H9 (cell line): Measurements from ENCODE around the gene NECAB2. TPM values are rescaled to one million over a fixed set of nuclear protein-coding genes. Genes with fewer than 3 reads are reported as not detected.

Experiments used
- DNase-seq: peaks from one replicate; pipeline ENCODE4 v3.0.0-alpha.2; 2017
- H2AFZ ChIP-seq: one replicate; pipeline ENCODE4 v1.6.1; 2013; ENCODE audit warnings: mild to moderate bottlenecking, low read length, control low read depth, moderate library complexity
- H2AK5ac ChIP-seq: 2 replicates; pipeline ENCODE4 v1.6.1; 2013; ENCODE audit warnings: low read length, control low read depth, mixed read lengths; ENCODE audit not compliant: insufficient read length
- H2BK120ac ChIP-seq: one replicate; pipeline ENCODE4 v1.6.1; 2013; ENCODE audit warnings: low read depth, mild to moderate bottlenecking, low read length, control low read depth, inconsistent platforms; ENCODE audit not compliant: poor library complexity, severe bottlenecking
- H2BK12ac ChIP-seq: 2 replicates; pipeline ENCODE4 v1.6.1; 2013; ENCODE audit warnings: low read length, control low read depth, mixed read lengths, low read depth; ENCODE audit not compliant: insufficient read length
- H2BK15ac ChIP-seq: 2 replicates; pipeline ENCODE4 v1.6.1; 2013; ENCODE audit warnings: low read depth, low read length, control low read depth
- H2BK20ac ChIP-seq: one replicate; pipeline ENCODE4 v1.6.1; 2013; ENCODE audit warnings: low read depth, mild to moderate bottlenecking, low read length, control low read depth, inconsistent platforms; ENCODE audit not compliant: poor library complexity, severe bottlenecking
- H2BK5ac ChIP-seq: 2 replicates; pipeline ENCODE4 v1.6.1; 2013; ENCODE audit warnings: low read length, control low read depth, mixed read lengths; ENCODE audit not compliant: insufficient read length
- H3K14ac ChIP-seq: 2 replicates; pipeline ENCODE4 v1.6.1; 2013; ENCODE audit warnings: low read length, control low read depth; ENCODE audit not compliant: insufficient read depth
- H3K18ac ChIP-seq: 2 replicates; pipeline ENCODE4 v1.6.1; 2013; ENCODE audit warnings: low read depth, mild to moderate bottlenecking, mixed read lengths, low read length, control low read depth; ENCODE audit not compliant: insufficient read length
- H3K23ac ChIP-seq: 2 replicates; pipeline ENCODE4 v1.6.1; 2013; ENCODE audit warnings: low read length, control low read depth, mixed read lengths, low read depth; ENCODE audit not compliant: insufficient read length
- H3K23me2 ChIP-seq: 2 replicates; pipeline ENCODE4 v1.6.1; 2013; ENCODE audit warnings: low read depth, mild to moderate bottlenecking, mixed read lengths, low read length, control low read depth; ENCODE audit not compliant: insufficient read length, poor library complexity, severe bottlenecking
- H3K27ac ChIP-seq: 2 replicates; pipeline ENCODE4 v1.5.1; 2013; ENCODE audit warnings: low read length, control low read depth, mixed read lengths, low read depth; ENCODE audit not compliant: insufficient read length
- H3K27me3 ChIP-seq: 2 replicates; pipeline ENCODE4 v1.6.1; 2013; ENCODE audit warnings: low read length, control low read depth, inconsistent platforms; ENCODE audit not compliant: insufficient read depth
- H3K4ac ChIP-seq: 2 replicates; pipeline ENCODE4 v1.6.1; 2013; ENCODE audit warnings: low read depth, mild to moderate bottlenecking, control low read depth, inconsistent platforms, low read length, moderate library complexity
- H3K4me1 ChIP-seq: 2 replicates; pipeline ENCODE4 v1.6.1; 2013; ENCODE audit warnings: low read length, control low read depth, inconsistent platforms; ENCODE audit not compliant: insufficient read depth
- H3K4me2 ChIP-seq: 2 replicates; pipeline ENCODE4 v1.6.1; 2013; ENCODE audit warnings: low read length, control low read depth, mixed read lengths; ENCODE audit not compliant: insufficient read length, insufficient read depth
- H3K56ac ChIP-seq: 2 replicates; pipeline ENCODE4 v1.6.1; 2013; ENCODE audit warnings: low read depth, mild to moderate bottlenecking, mixed read lengths, low read length, control low read depth; ENCODE audit not compliant: insufficient read length
- H3K79me1 ChIP-seq: 2 replicates; pipeline ENCODE4 v1.6.1; 2013; ENCODE audit warnings: low read depth, mild to moderate bottlenecking, moderate library complexity, low read length, control low read depth, inconsistent platforms; ENCODE audit not compliant: insufficient read depth, poor library complexity, severe bottlenecking
- H3K79me2 ChIP-seq: 2 replicates; pipeline ENCODE4 v1.6.1; 2013; ENCODE audit warnings: low read length, control low read depth, inconsistent platforms; ENCODE audit not compliant: insufficient read depth
- H3K9ac ChIP-seq: 2 replicates; pipeline ENCODE4 v1.6.1; 2013; ENCODE audit warnings: low read length, control low read depth, mixed read lengths; ENCODE audit not compliant: insufficient read length; ENCODE audit errors: extremely low read depth
- H3K9me3 ChIP-seq: one replicate; pipeline ENCODE4 v1.6.1; 2013; ENCODE audit warnings: low read depth, low read length, inconsistent platforms; ENCODE audit not compliant: control insufficient read depth
- H3T11ph ChIP-seq: one replicate; pipeline ENCODE4 v1.6.1; 2013; ENCODE audit warnings: mild to moderate bottlenecking, low read length, control low read depth, inconsistent platforms
- H4K20me1 ChIP-seq: one replicate; pipeline ENCODE4 v1.6.1; 2013; ENCODE audit not compliant: control insufficient read depth, insufficient read length, insufficient read depth
- H4K5ac ChIP-seq: 2 replicates; pipeline ENCODE4 v1.6.1; 2013; ENCODE audit warnings: low read depth, mild to moderate bottlenecking, mixed read lengths, low read length, control low read depth; ENCODE audit not compliant: insufficient read length
- H4K8ac ChIP-seq: replicated peaks from 2 replicates; pipeline ENCODE4 v1.6.1; 2013; ENCODE audit warnings: low read length, control low read depth, mixed read lengths, low read depth; ENCODE audit not compliant: insufficient read length
- H4K91ac ChIP-seq: 2 replicates; pipeline ENCODE4 v1.6.1; 2013; ENCODE audit warnings: low read depth, mild to moderate bottlenecking, moderate library complexity, mixed read lengths, low read length, control low read depth; ENCODE audit not compliant: insufficient read length
- H3K27ac Mint-ChIP-seq, 3 experiments: 2 replicates in 2 of 3; 3 replicates in 1 of 3; pipeline ENCODE4 v1.8.0; 2020 to 2021; ENCODE audit warnings: mixed read lengths in 3 of 3, mild to moderate bottlenecking in 1 of 3, moderate library complexity in 1 of 3
- H3K27me3 Mint-ChIP-seq: 2 replicates; pipeline ENCODE4 v1.8.0; 2021; ENCODE audit warnings: low read depth, mild to moderate bottlenecking, moderate library complexity, mixed read lengths
- H3K36me3 Mint-ChIP-seq, 3 experiments: 2 replicates in 2 of 3; 3 replicates in 1 of 3; pipeline ENCODE4 v1.8.0; 2020 to 2021; ENCODE audit warnings: low read depth in 3 of 3, mixed read lengths in 3 of 3; ENCODE audit not compliant: insufficient read depth in 1 of 3
- H3K4me1 Mint-ChIP-seq, 2 experiments: 2 replicates each; pipeline ENCODE4 v1.8.0; 2020; ENCODE audit warnings: mixed read lengths in 2 of 2
- H3K4me3 Mint-ChIP-seq, 2 experiments: 2 replicates in 1 of 2; 3 replicates in 1 of 2; pipeline ENCODE4 v1.8.0; 2020 to 2021; ENCODE audit warnings: mild to moderate bottlenecking in 2 of 2, mixed read lengths in 2 of 2, moderate library complexity in 1 of 2
- H3K9me3 Mint-ChIP-seq, 2 experiments: 2 replicates in 1 of 2; 3 replicates in 1 of 2; pipeline ENCODE4 v1.8.0; 2020; ENCODE audit warnings: mild to moderate bottlenecking in 2 of 2, mixed read lengths in 2 of 2, moderate library complexity in 1 of 2
- CTCF ChIP-seq: fragments of 200-600 bp; sonication (generic); conservative IDR thresholded peaks from 3 replicates; pipeline ENCODE4 v1.8.0; 2021; ENCODE audit warnings: antibody characterized with exemption, mild to moderate bottlenecking
- WGBS: extraction: QIAGEN DNeasy Blood & Tissue Kit; methylation state at CpG from one replicate; pipeline ENCODE4 v1.1.7; 2013; ENCODE audit warnings: missing lambda C conversion rate, low lambda C conversion rate, mixed read lengths; ENCODE audit not compliant: insufficient read length; ENCODE audit errors: extremely low coverage; 5-methylcytosine and 5-hydroxymethylcytosine counted together
- total RNA-seq: library from RNA; stranded (reverse); gene quantifications from 2 replicates; pipeline ENCODE4 v1.2.1, GENCODE V29; 2021

NECAB2 gene
- total RNA-seq, 1 experiment from 2014 or later = 12.6 TPM

- WGBS = no CpG with 5 or more reads among the region's 8 CpGs
- no peak overlapping the region for H3K4me3 Mint-ChIP-seq
- TF ChIP-seq CTCF = no peak
Measured at GRCh38 chr16:83951544-83951943, 16.5 kb upstream of the NECAB2 start.

More at GRCh38 chr16:83951544-83951943, 16.5 kb upstream of the NECAB2 start:
- H4K5ac ChIP-seq = no peak overlapping the region
- no peaks in the 10 kb centered on the region for H4K20me1 ChIP-seq
- no peak overlapping the region for H2AK5ac ChIP-seq
- no peaks in the 10 kb centered on the region for H3K79me1 ChIP-seq
- no peak overlapping the region for H3K18ac ChIP-seq
- H3K4me1 Mint-ChIP-seq = peaks cover 10 to 14% of the 10 kb centered on the region in 2 experiments
- H3K9me3 Mint-ChIP-seq = no peaks in the 10 kb centered on the region; a peak in 2 of 5 replicates
- peaks cover 4% of the 10 kb centered on the region; the same call in 1 of the 2 replicates for H3K27me3 Mint-ChIP-seq
- no peak overlapping the region for H3K27ac ChIP-seq
- no peak overlapping the region for H2BK20ac ChIP-seq
- no peak for DNase-seq
- H3K9ac ChIP-seq = no peak overlapping the region
- H3K23ac ChIP-seq = no peak overlapping the region
- H4K8ac ChIP-seq = no peak overlapping the region
- H2AFZ ChIP-seq = no peak overlapping the region
- H3K36me3 Mint-ChIP-seq = no peaks in the 10 kb centered on the region
- no peak overlapping the region for H3T11ph ChIP-seq
- no peaks in the 10 kb centered on the region for H3K4me1 ChIP-seq
- no peak overlapping the region for H2BK12ac ChIP-seq
- no peaks in the 10 kb centered on the region for H3K23me2 ChIP-seq
- H3K4me2 ChIP-seq = no peak overlapping the region
- H4K91ac ChIP-seq = no peak overlapping the region
- H3K4ac ChIP-seq = no peak overlapping the region
- no peak overlapping the region for H2BK5ac ChIP-seq
- H2BK15ac ChIP-seq = no peak overlapping the region
- H3K56ac ChIP-seq = no peak overlapping the region
- no peaks in the 10 kb centered on the region for H3K9me3 ChIP-seq
- no peak overlapping the region for H2BK120ac ChIP-seq
- no peak overlapping the region for H3K14ac ChIP-seq
- no peak overlapping the region for H3K27ac Mint-ChIP-seq
- H3K27me3 ChIP-seq = no peaks in the 10 kb centered on the region
- H3K79me2 ChIP-seq = no peaks in the 10 kb centered on the region
